IMR-90 (cell line): ENCODE measurements around the gene BPIFB2. TPM values are rescaled to one million over a fixed set of nuclear protein-coding genes. Genes with fewer than 3 reads are reported as not detected.

ENCODE experiments used
- ATAC-seq: fragments of 200-7000 bp; cut with Tn5 transposase; 2 replicates; pipeline ENCODE4 v1.9.1; 2020; ENCODE audit warnings: low read depth, mild to moderate bottlenecking, moderate library complexity
- BruUV-seq: library from RNA; stranded (reverse); fragments of 400-500 nt; replicated peaks from 2 replicates; lab custom pipeline; 2021; lab: Mats Ljungman, UMichigan
- CTCF ChIA-PET: fragments of 300-600 bp; formaldehyde crosslinking; extraction: SDS; loops from one replicate; lab custom pipeline; 2021; ENCODE audit warnings: antibody characterized with exemption; lab: Yijun Ruan, JAX
- POLR2A ChIA-PET: fragments of 300-600 bp; sonication (Branson Sonifier 250); formaldehyde crosslinking; loops from one replicate; lab custom pipeline; 2022; ENCODE audit warnings: antibody characterized with exemption; ENCODE audit not compliant: unreplicated experiment; lab: Charles Lee
- DNase-seq: peaks from one replicate; pipeline ENCODE4 v3.0.0; 2013
- H2AFZ ChIP-seq: replicated peaks from 2 replicates; pipeline ENCODE3; 2013; ENCODE audit warnings: low read length, mild to moderate bottlenecking; ENCODE audit not compliant: poor library complexity
- H2AK5ac ChIP-seq: 2 replicates; pipeline ENCODE4 v1.6.1; 2013; ENCODE audit warnings: low read depth, low read length, inconsistent platforms
- H2AK9ac ChIP-seq: replicated peaks from 2 replicates; pipeline ENCODE3; 2013; ENCODE audit warnings: mild to moderate bottlenecking, low read depth, low read length, moderate library complexity; ENCODE audit not compliant: poor library complexity
- H2BK120ac ChIP-seq: 2 replicates; pipeline ENCODE4 v1.6.1; 2013; ENCODE audit warnings: low read depth, low read length, inconsistent platforms
- H2BK15ac ChIP-seq: 3 replicates; pipeline ENCODE4 v1.6.1; 2013; ENCODE audit warnings: low read depth, low read length, inconsistent platforms
- H2BK20ac ChIP-seq: 2 replicates; pipeline ENCODE4 v1.6.1; 2013; ENCODE audit warnings: low read depth, mild to moderate bottlenecking, inconsistent platforms, low read length, moderate library complexity
- H2BK5ac ChIP-seq: 2 replicates; pipeline ENCODE4 v1.6.1; 2013; ENCODE audit warnings: mild to moderate bottlenecking, low read depth, low read length, inconsistent platforms; ENCODE audit not compliant: poor library complexity, severe bottlenecking
- H3K14ac ChIP-seq: replicated peaks from 2 replicates; pipeline ENCODE4 v1.6.1; 2013; ENCODE audit warnings: low read depth, low read length, inconsistent platforms
- H3K18ac ChIP-seq: 2 replicates; pipeline ENCODE4 v1.6.1; 2013; ENCODE audit warnings: low read depth, low read length, control low read depth
- H3K23ac ChIP-seq: 2 replicates; pipeline ENCODE4 v1.6.1; 2013; ENCODE audit warnings: low read depth, low read length, inconsistent platforms
- H3K27ac ChIP-seq: 2 replicates; pipeline ENCODE4 v1.5.1; 2013; ENCODE audit warnings: mild to moderate bottlenecking, control low read depth, low read length; ENCODE audit not compliant: insufficient read depth
- H3K27me3 ChIP-seq: 2 replicates; pipeline ENCODE4 v1.6.1; 2013; ENCODE audit warnings: low read length; ENCODE audit not compliant: control insufficient read depth, insufficient read depth
- H3K36me3 ChIP-seq: 2 replicates; pipeline ENCODE4 v1.6.1; 2013; ENCODE audit warnings: low read length, mixed read lengths; ENCODE audit not compliant: control insufficient read depth, insufficient read depth
- H3K4ac ChIP-seq: 2 replicates; pipeline ENCODE4 v1.6.1; 2013; ENCODE audit warnings: low read depth, low read length, inconsistent platforms
- H3K4me1 ChIP-seq: 2 replicates; pipeline ENCODE4 v1.6.1; 2013; ENCODE audit warnings: low read length, mixed read lengths; ENCODE audit not compliant: control insufficient read depth, insufficient read depth
- H3K4me2 ChIP-seq: 2 replicates; pipeline ENCODE4 v1.6.1; 2013; ENCODE audit warnings: low read depth, mild to moderate bottlenecking, control low read depth, low read length, moderate library complexity
- H3K4me3 ChIP-seq: 2 replicates; pipeline ENCODE4 v1.5.1; 2013; ENCODE audit warnings: low read depth, mild to moderate bottlenecking, control low read depth, low read length, moderate library complexity; ENCODE audit not compliant: insufficient read depth
- H3K56ac ChIP-seq: 2 replicates; pipeline ENCODE4 v1.6.1; 2013; ENCODE audit warnings: low read length, inconsistent platforms; ENCODE audit not compliant: insufficient read depth; ENCODE audit errors: extremely low read depth
- H3K79me1 ChIP-seq, 2 experiments: 2 replicates each; pipeline ENCODE4 v1.6.1; 2013; ENCODE audit warnings: low read length in 2 of 2, inconsistent platforms in 1 of 2, low read depth in 1 of 2
- H3K9ac ChIP-seq: 2 replicates; pipeline ENCODE4 v1.6.1; 2013; ENCODE audit warnings: low read depth, low read length, control low read depth
- H3K9me1 ChIP-seq: 2 replicates; pipeline ENCODE4 v1.6.1; 2013; ENCODE audit warnings: low read length, inconsistent platforms; ENCODE audit not compliant: insufficient read depth
- H3K9me3 ChIP-seq: 2 replicates; pipeline ENCODE4 v1.6.1; 2013; ENCODE audit warnings: low read length; ENCODE audit not compliant: control insufficient read depth, insufficient read depth
- H4K20me1 ChIP-seq: 2 replicates; pipeline ENCODE4 v1.6.1; 2013; ENCODE audit warnings: low read length, inconsistent platforms; ENCODE audit not compliant: insufficient read depth
- H4K5ac ChIP-seq: 2 replicates; pipeline ENCODE4 v1.6.1; 2013; ENCODE audit warnings: mild to moderate bottlenecking, low read depth, low read length, control low read depth
- H4K8ac ChIP-seq, 2 experiments: 2 replicates each; pipeline ENCODE4 v1.6.1; 2013; ENCODE audit warnings: low read depth in 2 of 2, low read length in 2 of 2, control low read depth in 1 of 2, inconsistent platforms in 1 of 2
- H4K91ac ChIP-seq: 2 replicates; pipeline ENCODE4 v1.6.1; 2013; ENCODE audit warnings: low read depth, low read length, inconsistent platforms; ENCODE audit not compliant: insufficient read depth
- BHLHE40 ChIP-seq: fragments of 150-350 bp; IDR thresholded peaks from 2 replicates; pipeline ENCODE4 v1.6.1; 2016; ENCODE audit warnings: mild to moderate bottlenecking, low read depth, low read length
- CEBPB ChIP-seq: IDR thresholded peaks from 2 replicates; pipeline ENCODE4 v1.6.1; 2012; ENCODE audit warnings: low read depth, low read length, improper control_type of control experiment
- CHD1 ChIP-seq: IDR thresholded peaks from 2 replicates; pipeline ENCODE4 v1.6.1; 2012; ENCODE audit warnings: low read depth, low read length, improper control_type of control experiment
- CTCF ChIP-seq: conservative IDR thresholded peaks from 2 replicates; pipeline ENCODE4 v1.5.1; 2012; ENCODE audit warnings: mild to moderate bottlenecking, low read depth, low read length, improper control_type of control experiment
- ELK1 ChIP-seq: fragments of 150-350 bp; IDR thresholded peaks from 2 replicates; pipeline ENCODE4 v1.6.1; 2016; ENCODE audit warnings: low read depth, mild to moderate bottlenecking, low read length, moderate library complexity, borderline replicate concordance
- FOS ChIP-seq: fragments of 150-350 bp; IDR thresholded peaks from 2 replicates; pipeline ENCODE4 v1.6.1; 2016; ENCODE audit warnings: low read depth, low read length
- MAFK ChIP-seq: IDR thresholded peaks from 2 replicates; pipeline ENCODE4 v1.6.1; 2012; ENCODE audit warnings: low read depth, low read length, improper control_type of control experiment
- MAZ ChIP-seq: IDR thresholded peaks from 2 replicates; pipeline ENCODE4 v1.6.1; 2012; ENCODE audit warnings: low read depth, mild to moderate bottlenecking, low read length, improper control_type of control experiment, moderate library complexity, borderline replicate concordance
- MXI1 ChIP-seq: IDR thresholded peaks from 2 replicates; pipeline ENCODE4 v1.6.1; 2012; ENCODE audit warnings: low read depth, mild to moderate bottlenecking, low read length, moderate library complexity, borderline replicate concordance
- NFE2L2 ChIP-seq: fragments of 150-350 bp; IDR thresholded peaks from 2 replicates; pipeline ENCODE4 v1.6.1; 2016; ENCODE audit warnings: low read depth, mild to moderate bottlenecking, low read length
- POLR2A ChIP-seq: IDR thresholded peaks from 2 replicates; pipeline ENCODE4 v1.6.1; 2012; ENCODE audit warnings: mild to moderate bottlenecking, low read depth, low read length
- RAD21 ChIP-seq: IDR thresholded peaks from 2 replicates; pipeline ENCODE4 v1.6.1; 2012; ENCODE audit warnings: low read length, improper control_type of control experiment
- RCOR1 ChIP-seq: IDR thresholded peaks from 2 replicates; pipeline ENCODE4 v1.6.1; 2012; ENCODE audit warnings: mild to moderate bottlenecking, low read length, improper control_type of control experiment; ENCODE audit not compliant: insufficient replicate concordance
- RFX5 ChIP-seq: IDR thresholded peaks from 2 replicates; pipeline ENCODE4 v1.8.0; 2012; ENCODE audit warnings: low read depth, mild to moderate bottlenecking, low read length, moderate library complexity
- SMC3 ChIP-seq: fragments of 150-350 bp; IDR thresholded peaks from 2 replicates; pipeline ENCODE4 v1.6.1; 2016; ENCODE audit warnings: low read depth, mild to moderate bottlenecking, antibody characterized with exemption, low read length, moderate library complexity
- USF2 ChIP-seq: fragments of 150-350 bp; IDR thresholded peaks from 2 replicates; pipeline ENCODE4 v1.6.1; 2017; ENCODE audit warnings: mild to moderate bottlenecking, antibody characterized with exemption, low read length, low read depth
- WGBS, 2 experiments: methylation state at CpG; one replicate each; pipeline versions ENCODE4 v1.1.5 to v1.1.7; 2013; ENCODE audit warnings: missing lambda C conversion rate in 2 of 2; ENCODE audit not compliant: insufficient read length in 1 of 2; ENCODE audit errors: extremely low coverage in 2 of 2; 5-methylcytosine and 5-hydroxymethylcytosine counted together
- dilution Hi-C: fragments of 300-500 bp; cut with HindIII; formaldehyde crosslinking; loops from one replicate; pipeline ENCODE4 v1.14.3; 2018; ENCODE audit warnings: low sequenced_read_pairs; ENCODE audit not compliant: unreplicated experiment
- in situ Hi-C: fragments of 300-500 bp; cut with MboI; formaldehyde crosslinking; loops from 3 replicates; pipeline ENCODE4 v1.14.3; 2019; ENCODE audit warnings: low sequenced_read_pairs, inconsistent platforms, mixed read lengths
- intact Hi-C: fragments of 100-400 bp; cut with micrococcal nuclease; formaldehyde crosslinking; loops from 2 replicates; pipeline ENCODE4 v1.10.0; 2022
- polyA plus RNA-seq, 3 experiments: library from polyadenylated mRNA; depleted of rRNA; stranded (reverse); fragments of >200 nt; gene quantifications; 2 replicates each; pipeline ENCODE4 v1.2.3, GENCODE V29; 2012; ENCODE audit warnings: low replicate concordance in 1 of 3
- total RNA-seq: library from RNA; depleted of rRNA; stranded (reverse); fragments of >200 nt; gene quantifications from 2 replicates; pipeline ENCODE4 v1.2.3, GENCODE V29; 2012

BPIFB2 gene
- total and polyA plus RNA-seq, 2 of the 4 experiments (the other 2 are of a cell fraction): not detected

GRCh38 chr20:33046412-33046811 lies 38.9 kb downstream of the BPIFB2 start:
- H3K4me3 ChIP-seq: no peak overlapping the region
- H4K91ac ChIP-seq: no peak overlapping the region
- intact Hi-C loops: no loop called here
- TF ChIP-seq NFE2L2: no peak
- no peak for TF ChIP-seq USF2
- no peak for TF ChIP-seq CTCF
- TF ChIP-seq CHD1: no peak
- TF ChIP-seq ELK1: no peak
- TF ChIP-seq RCOR1: no peak
- TF ChIP-seq RAD21: no peak
- no peak for TF ChIP-seq FOS
- TF ChIP-seq POLR2A: no peak
- TF ChIP-seq CEBPB: no peak
- TF ChIP-seq SMC3: no peak
- no peak for TF ChIP-seq RFX5
- TF ChIP-seq MAFK: no peak
- TF ChIP-seq MAZ: no peak
- no peak for TF ChIP-seq MXI1
- TF ChIP-seq BHLHE40: no peak
- no peak overlapping the region for H2AK5ac ChIP-seq
- H2BK5ac ChIP-seq: no peak overlapping the region
- dilution Hi-C loops: no loop called here
- ATAC-seq (no peak), DNase-seq (no peak)
- H3K4ac ChIP-seq: no peak overlapping the region
- H3K56ac ChIP-seq: no peak overlapping the region
- H4K5ac ChIP-seq: no peak overlapping the region
- H3K9me3 ChIP-seq: 0 out of 2 replicates have a peak, but pooled peaks cover 2% of the 10 kb centered on the region
- H3K4me2 ChIP-seq: no peak overlapping the region
- ChIA-PET CTCF (no interaction called here), POLR2A (no interaction called here)
- H3K27me3 ChIP-seq: no peaks in the 10 kb centered on the region
- H3K9ac ChIP-seq: no peak overlapping the region
- H2BK120ac ChIP-seq: no peak overlapping the region
- no peaks in the 10 kb centered on the region for H4K20me1 ChIP-seq
- H3K18ac ChIP-seq: no peak overlapping the region
- WGBS, 2 experiments: no CpG with 5 or more reads among the region's 3 CpGs
- no peaks in the 10 kb centered on the region for H3K79me1 ChIP-seq
- H2BK15ac ChIP-seq: no peak overlapping the region
- H3K9me1 ChIP-seq: no peaks in the 10 kb centered on the region
- no peak overlapping the region for H2BK20ac ChIP-seq
- H3K23ac ChIP-seq: no peak overlapping the region
- H2AFZ ChIP-seq: no peak overlapping the region
- in situ Hi-C loops: no loop called here
- H3K14ac ChIP-seq: no peak overlapping the region
- no peaks in the 10 kb centered on the region for H3K4me1 ChIP-seq
- no peak overlapping the region for H4K8ac ChIP-seq
- H3K27ac ChIP-seq: no peak overlapping the region
- H2AK9ac ChIP-seq: no peak overlapping the region
- BruUV-seq: no TSS peak
- no peaks in the 10 kb centered on the region for H3K36me3 ChIP-seq
